Osteoblast (primary cell): Measurements from ENCODE around the gene ANKRD44. TPM values are rescaled to one million over a fixed set of nuclear protein-coding genes. Genes with fewer than 3 reads are reported as not detected.

Source experiments
- DNase-seq: peaks from one replicate; pipeline ENCODE4 v3.0.0; 2011; ENCODE audit warnings: low spot score, mixed read lengths; ENCODE audit not compliant: insufficient read length; ENCODE audit errors: missing footprints
- H2AFZ ChIP-seq: 2 replicates; pipeline ENCODE4 v1.6.0; 2011; ENCODE audit warnings: mild to moderate bottlenecking, low read length
- H3K27ac ChIP-seq: 2 replicates; pipeline ENCODE4 v1.5.1; 2011; ENCODE audit warnings: mild to moderate bottlenecking, low read depth, low read length, moderate library complexity
- H3K27me3 ChIP-seq: 2 replicates; pipeline ENCODE4 v1.6.0; 2012; ENCODE audit warnings: mild to moderate bottlenecking, control low read depth, inconsistent platforms, low read length, moderate library complexity; ENCODE audit not compliant: insufficient read depth
- H3K36me3 ChIP-seq: 2 replicates; pipeline ENCODE4 v1.5.1; 2011; ENCODE audit warnings: mild to moderate bottlenecking, low read length, control low read depth, moderate library complexity; ENCODE audit not compliant: insufficient read depth
- H3K4me1 ChIP-seq: 2 replicates; pipeline ENCODE4 v1.5.1; 2011; ENCODE audit warnings: mild to moderate bottlenecking, low read length, control low read depth, moderate library complexity; ENCODE audit not compliant: insufficient read depth
- H3K4me2 ChIP-seq: 2 replicates; pipeline ENCODE4 v1.6.0; 2011; ENCODE audit warnings: mild to moderate bottlenecking, low read length; ENCODE audit not compliant: insufficient read depth
- H3K4me3 ChIP-seq: fragments of 200-600 bp; sonication (generic); 3 replicates; pipeline ENCODE4 v1.5.1; 2012; ENCODE audit warnings: mild to moderate bottlenecking, low read length, inconsistent platforms; ENCODE audit not compliant: insufficient read depth
- H3K79me2 ChIP-seq: 2 replicates; pipeline ENCODE4 v1.6.0; 2012; ENCODE audit warnings: mild to moderate bottlenecking, low read length, control low read depth, inconsistent platforms; ENCODE audit not compliant: insufficient read depth
- H3K9me3 ChIP-seq: 2 replicates; pipeline ENCODE4 v1.5.1; 2011; ENCODE audit warnings: low read depth, low read length, control low read depth
- H4K20me1 ChIP-seq: 2 replicates; pipeline ENCODE4 v1.6.0; 2012; ENCODE audit warnings: mild to moderate bottlenecking, low read length, control low read depth; ENCODE audit not compliant: insufficient read depth
- CTCF ChIP-seq: IDR thresholded peaks from 2 replicates; pipeline ENCODE4 v1.5.1; 2011; ENCODE audit warnings: mild to moderate bottlenecking, low read depth, low read length, moderate library complexity; ENCODE audit errors: extremely low read depth
- total RNA-seq: library from RNA; depleted of rRNA; stranded (reverse); fragments of >200 nt; gene quantifications from 2 replicates; pipeline ENCODE4 v1.2.3, GENCODE V29; 2012

The ANKRD44 gene
- total RNA-seq, 1 donor: 44.5 TPM

- Histone ChIP-seq H3K79me2 (no peaks in the 10 kb centered on the region), H3K36me3 (no peaks in the 10 kb centered on the region), H3K4me1 (peaks cover 8% of the 10 kb centered on the region), H3K4me2 (no peak overlapping the region), H3K9me3 (no peaks in the 10 kb centered on the region), H4K20me1 (no peaks in the 10 kb centered on the region), H3K4me3 (no peak overlapping the region), H3K27me3 (no peaks in the 10 kb centered on the region), H3K27ac (no peak overlapping the region), H2AFZ (no peak overlapping the region)
- no peak for TF ChIP-seq CTCF
- no peak for DNase-seq
These were observed 356.6 kb downstream of the ANKRD44 start for GRCh38 chr2:196954001-196954400.

- no peak for DNase-seq
- H3K9me3 ChIP-seq: no peaks in the 10 kb centered on the region
- H3K27me3 ChIP-seq: no peaks in the 10 kb centered on the region
- H3K4me1 ChIP-seq: peaks cover 8% of the 10 kb centered on the region
- no peaks in the 10 kb centered on the region for H3K36me3 ChIP-seq
- no peaks in the 10 kb centered on the region for H4K20me1 ChIP-seq
- no peak overlapping the region for H3K27ac ChIP-seq
- no peak for TF ChIP-seq CTCF
- H3K4me3 ChIP-seq: no peak overlapping the region
- no peaks in the 10 kb centered on the region for H3K79me2 ChIP-seq
- no peak overlapping the region for H2AFZ ChIP-seq
- no peak overlapping the region for H3K4me2 ChIP-seq
These were observed 357.6 kb downstream of the ANKRD44 start for GRCh38 chr2:196952936-196953335.

- H3K36me3 ChIP-seq: no peaks in the 10 kb centered on the region
- H2AFZ ChIP-seq: no peak overlapping the region
- H4K20me1 ChIP-seq: no peaks in the 10 kb centered on the region
- no peaks in the 10 kb centered on the region for H3K27me3 ChIP-seq
- no peak overlapping the region for H3K4me2 ChIP-seq
- TF ChIP-seq CTCF: no peak
- H3K79me2 ChIP-seq: no peaks in the 10 kb centered on the region
- H3K4me3 ChIP-seq: no peak overlapping the region
- H3K27ac ChIP-seq: no peak overlapping the region
- no peaks in the 10 kb centered on the region for H3K9me3 ChIP-seq
- no peak for DNase-seq
- peaks cover 8% of the 10 kb centered on the region for H3K4me1 ChIP-seq
These were observed 358.6 kb downstream of the ANKRD44 start for GRCh38 chr2:196951973-196952372.

- Histone ChIP-seq H2AFZ (no peak overlapping the region), H3K4me3 (no peak overlapping the region), H3K36me3 (no peaks in the 10 kb centered on the region), H3K4me2 (no peak overlapping the region), H3K27ac (no peak overlapping the region), H3K27me3 (no peaks in the 10 kb centered on the region), H3K9me3 (no peaks in the 10 kb centered on the region), H3K79me2 (no peaks in the 10 kb centered on the region), H4K20me1 (no peaks in the 10 kb centered on the region), H3K4me1 (peaks cover 1% of the 10 kb centered on the region)
- no peak for TF ChIP-seq CTCF
- DNase-seq: no peak
These were observed 361.5 kb downstream of the ANKRD44 start for GRCh38 chr2:196949116-196949515.
